Dendritic cell treated with granulocyte-macrophage colony-stimulating factor and Interleukin-4, amounts not matched to agents 40 ng/mL and 50 ng/mL, for 4 days (primary cell): ENCODE measurements around the gene COL4A1.

Experiments
- H3K27ac Mint-ChIP-seq: one replicate; pipeline ENCODE4 v1.8.0; 2022; ENCODE audit warnings: mild to moderate bottlenecking, mixed read lengths
- H3K27me3 Mint-ChIP-seq: one replicate; pipeline ENCODE4 v1.8.0; 2022; ENCODE audit warnings: mild to moderate bottlenecking, mixed read lengths
- H3K36me3 Mint-ChIP-seq: one replicate; pipeline ENCODE4 v1.8.0; 2022; ENCODE audit warnings: low read depth, mixed read lengths
- H3K4me1 Mint-ChIP-seq: one replicate; pipeline ENCODE4 v1.8.0; 2022; ENCODE audit warnings: low read depth, mixed read lengths
- H3K4me3 Mint-ChIP-seq: one replicate; pipeline ENCODE4 v1.8.0; 2022; ENCODE audit warnings: mild to moderate bottlenecking, moderate library complexity, mixed read lengths
- H3K9me3 Mint-ChIP-seq: one replicate; pipeline ENCODE4 v1.8.0; 2022; ENCODE audit warnings: mixed read lengths
- intact Hi-C: fragments of 100-400 bp; cut with micrococcal nuclease; formaldehyde crosslinking; loops from one replicate; pipeline ENCODE4 v1.15.0; 2022

COL4A1 gene

GRCh38 chr13:110230661-110231347 is 76.2 kb downstream of the COL4A1 start:
- Mint-ChIP-seq H3K4me1 (no peaks in the 10 kb centered on the region), H3K27me3 (peaks cover 30% of the 10 kb centered on the region), H3K36me3 (no peaks in the 10 kb centered on the region), H3K4me3 (no peak overlapping the region), H3K9me3 (no peaks in the 10 kb centered on the region), H3K27ac (no peak overlapping the region)
- intact Hi-C loops, result no loop called here

- no peaks in the 10 kb centered on the region for H3K4me1 Mint-ChIP-seq
- intact Hi-C loops, result no loop called here
- H3K4me3 Mint-ChIP-seq, result no peak overlapping the region
- no peaks in the 10 kb centered on the region for H3K36me3 Mint-ChIP-seq
- H3K27me3 Mint-ChIP-seq, result peaks cover 27% of the 10 kb centered on the region
- H3K27ac Mint-ChIP-seq, result no peak overlapping the region
- no peaks in the 10 kb centered on the region for H3K9me3 Mint-ChIP-seq
These were observed 76.9 kb downstream of the COL4A1 start for GRCh38 chr13:110229905-110230563.

DNA sequence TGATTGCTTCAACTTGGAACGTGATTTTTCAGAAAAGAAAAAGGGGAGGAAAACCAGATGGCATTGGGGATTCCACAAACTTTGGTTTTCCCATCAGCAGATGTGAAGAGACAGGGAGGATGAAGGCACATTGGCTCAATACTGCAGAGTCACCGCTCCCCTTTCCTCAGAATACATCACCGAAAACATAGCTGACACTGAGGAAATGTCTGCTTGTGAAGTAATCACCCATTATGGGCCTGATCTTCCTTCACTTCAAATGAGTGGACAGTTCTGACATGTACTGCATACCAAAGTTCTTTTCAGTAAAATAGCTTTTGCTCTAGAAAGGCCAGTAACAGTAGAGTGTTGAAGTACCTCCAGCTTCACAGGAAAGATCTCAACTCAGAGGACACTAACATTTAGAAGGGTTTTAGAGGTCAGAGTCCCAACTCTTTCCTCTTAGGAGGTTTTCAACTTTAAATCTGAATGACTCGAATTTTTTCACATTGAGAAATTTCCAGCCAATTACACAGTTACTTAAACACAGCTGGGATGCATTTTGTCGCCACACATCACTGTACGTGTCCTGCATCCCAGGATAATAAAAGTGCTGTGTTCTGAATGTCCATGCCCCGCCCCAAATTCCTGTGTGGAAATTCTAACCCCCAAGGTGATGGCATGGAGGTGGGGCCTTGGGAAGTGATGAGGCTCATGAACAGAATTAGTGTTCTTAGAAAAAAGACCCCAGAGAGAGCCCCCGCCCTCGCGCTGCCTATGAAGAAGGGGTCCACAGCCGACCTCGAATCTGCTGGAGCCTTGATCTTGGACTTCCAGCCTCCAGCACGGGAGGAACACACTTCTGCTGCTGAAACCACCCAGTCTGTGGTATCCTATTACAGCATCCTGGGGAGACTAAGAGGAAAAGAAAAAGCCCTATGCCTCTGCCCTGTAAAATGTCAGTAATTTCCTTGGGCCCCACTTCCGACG is 77.7 kb downstream of the COL4A1 start:
- peaks cover 29% of the 10 kb centered on the region for H3K27me3 Mint-ChIP-seq
- intact Hi-C loops, result no loop called here
- H3K4me3 Mint-ChIP-seq, result no peak overlapping the region

GRCh38 chr13:110227864-110228643 is 78.9 kb downstream of the COL4A1 start:
- intact Hi-C loops, result no loop called here
- Mint-ChIP-seq H3K4me3 (no peak overlapping the region), H3K27ac (no peak overlapping the region), H3K27me3 (peaks cover 24% of the 10 kb centered on the region), H3K9me3 (no peaks in the 10 kb centered on the region), H3K36me3 (no peaks in the 10 kb centered on the region), H3K4me1 (no peaks in the 10 kb centered on the region)

More for the DNA sequence above, 77.7 kb downstream of the COL4A1 start:
- H3K27ac Mint-ChIP-seq, result no peak overlapping the region
- H3K4me1 Mint-ChIP-seq, result no peaks in the 10 kb centered on the region
- no peaks in the 10 kb centered on the region for H3K36me3 Mint-ChIP-seq
- no peaks in the 10 kb centered on the region for H3K9me3 Mint-ChIP-seq

- no peaks in the 10 kb centered on the region for H3K36me3 Mint-ChIP-seq
- H3K4me3 Mint-ChIP-seq, result no peak overlapping the region
- H3K27me3 Mint-ChIP-seq, result peaks cover 19% of the 10 kb centered on the region
- no peak overlapping the region for H3K27ac Mint-ChIP-seq
- H3K4me1 Mint-ChIP-seq, result no peaks in the 10 kb centered on the region
- intact Hi-C loops, result no loop called here
- no peaks in the 10 kb centered on the region for H3K9me3 Mint-ChIP-seq
These were observed 79.5 kb downstream of the COL4A1 start for GRCh38 chr13:110227416-110227815.

DNA sequence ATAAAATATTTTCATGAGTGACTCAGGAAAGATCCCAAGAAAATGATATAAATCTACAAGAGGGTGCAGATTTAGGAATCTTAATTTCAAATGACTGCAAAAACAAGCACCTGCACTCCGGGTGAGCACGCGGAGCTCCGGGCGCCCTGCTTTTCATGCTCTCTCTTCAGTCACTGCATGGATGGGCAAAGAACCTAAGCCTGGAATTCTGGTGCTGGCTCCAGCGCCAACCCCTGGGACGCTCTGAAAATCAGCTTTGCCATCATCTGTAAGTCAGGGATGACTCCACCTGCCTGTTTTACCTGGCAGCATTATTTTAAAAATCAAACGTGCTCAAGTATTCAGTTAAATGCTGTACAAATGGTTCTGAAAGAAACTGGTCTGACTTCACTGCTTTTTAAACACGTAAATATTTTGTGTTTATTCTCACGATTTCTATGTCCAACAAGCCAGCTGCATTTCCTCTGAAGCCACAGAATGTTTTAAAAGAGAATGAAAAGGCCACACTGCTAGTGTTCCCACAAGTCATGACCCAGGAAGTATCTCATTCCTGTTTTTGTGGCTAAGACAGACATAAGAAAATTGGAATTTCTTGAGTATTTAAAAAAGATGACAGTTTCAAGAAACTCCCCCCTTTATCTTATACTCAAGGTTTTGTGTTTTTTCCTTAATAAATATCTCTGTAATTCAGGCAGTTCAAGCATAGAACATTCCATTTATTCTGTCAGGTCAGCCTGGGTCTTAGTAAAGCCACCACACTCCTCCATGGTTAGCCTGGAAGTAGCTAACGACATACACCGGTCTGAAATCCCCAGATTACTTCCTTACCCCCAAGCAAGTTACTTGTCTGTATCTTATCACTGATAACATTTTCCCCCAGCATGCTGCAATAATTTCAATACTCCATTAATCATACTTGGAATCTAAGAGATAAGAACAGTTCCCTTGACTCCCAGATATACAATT is 81.1 kb downstream of the COL4A1 start:
- Mint-ChIP-seq H3K27ac (no peak overlapping the region), H3K4me1 (no peaks in the 10 kb centered on the region), H3K27me3 (peaks cover 15% of the 10 kb centered on the region), H3K9me3 (no peaks in the 10 kb centered on the region), H3K4me3 (no peak overlapping the region), H3K36me3 (no peaks in the 10 kb centered on the region)
- intact Hi-C loops, result no loop called here

DNA sequence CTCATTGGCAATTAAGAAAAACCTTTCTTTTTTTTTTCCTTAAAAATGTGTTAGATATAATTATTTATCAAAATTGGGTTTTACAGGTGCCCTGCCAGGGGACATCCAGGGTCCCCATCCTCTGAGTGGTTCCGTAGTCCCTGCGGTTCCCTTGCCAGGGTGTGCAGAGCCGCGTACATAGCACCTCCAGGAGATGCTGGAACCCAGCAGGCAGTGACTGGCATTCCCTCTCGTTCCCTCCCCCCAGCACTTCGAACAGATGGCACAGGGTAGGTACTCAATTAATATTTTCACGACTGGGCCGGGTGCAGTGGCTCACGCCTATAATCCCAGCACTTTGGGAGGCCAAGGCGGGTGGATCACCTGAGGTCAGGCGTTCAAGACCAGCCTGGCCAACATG is 82.0 kb downstream of the COL4A1 start:
- intact Hi-C loops, result no loop called here
- no peak overlapping the region for H3K4me3 Mint-ChIP-seq

GRCh38 chr13:110224519-110224918 is 82.4 kb downstream of the COL4A1 start:
- H3K4me1 Mint-ChIP-seq, result no peaks in the 10 kb centered on the region
- no peak overlapping the region for H3K27ac Mint-ChIP-seq
- no peak overlapping the region for H3K4me3 Mint-ChIP-seq
- H3K36me3 Mint-ChIP-seq, result no peaks in the 10 kb centered on the region
- H3K27me3 Mint-ChIP-seq, result peaks cover 11% of the 10 kb centered on the region
- no peaks in the 10 kb centered on the region for H3K9me3 Mint-ChIP-seq
- intact Hi-C loops, result no loop called here

More for the DNA sequence above, 82.0 kb downstream of the COL4A1 start:
- no peaks in the 10 kb centered on the region for H3K9me3 Mint-ChIP-seq
- H3K27me3 Mint-ChIP-seq, result peaks cover 12% of the 10 kb centered on the region
- H3K36me3 Mint-ChIP-seq, result no peaks in the 10 kb centered on the region
- H3K4me1 Mint-ChIP-seq, result no peaks in the 10 kb centered on the region
- H3K27ac Mint-ChIP-seq, result no peak overlapping the region

GRCh38 chr13:110221406-110222117 is 85.4 kb downstream of the COL4A1 start:
- no peaks in the 10 kb centered on the region for H3K36me3 Mint-ChIP-seq
- no peak overlapping the region for H3K4me3 Mint-ChIP-seq
- no peak overlapping the region for H3K27ac Mint-ChIP-seq
- peaks cover 23% of the 10 kb centered on the region for H3K27me3 Mint-ChIP-seq
- intact Hi-C loops, result loop anchor here (1.0 kb wide), 1 partner anchor 191 kb away; no protein-coding TSS in a partner anchor
- H3K4me1 Mint-ChIP-seq, result no peaks in the 10 kb centered on the region
- H3K9me3 Mint-ChIP-seq, result no peaks in the 10 kb centered on the region

DNA sequence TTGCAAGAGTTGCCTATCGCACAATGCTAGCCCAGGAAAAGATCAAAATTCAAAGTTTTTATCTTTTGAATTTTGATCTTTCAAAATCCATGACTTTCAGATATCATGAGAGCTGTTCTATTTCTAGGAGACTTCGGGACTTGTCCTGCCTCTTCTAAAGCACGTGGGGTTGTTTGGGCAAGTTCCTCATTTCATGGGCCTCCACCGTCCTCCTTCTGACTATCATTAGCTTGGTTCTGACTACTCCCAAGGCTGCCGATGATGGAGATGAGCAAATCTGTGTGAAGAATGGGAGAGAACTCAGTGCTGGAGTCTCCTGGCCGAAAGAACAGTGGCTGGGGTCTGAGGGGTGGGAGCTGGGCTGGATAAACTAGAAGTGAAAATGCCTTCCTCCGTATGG is 86.5 kb downstream of the COL4A1 start:
- H3K36me3 Mint-ChIP-seq, result no peaks in the 10 kb centered on the region
- H3K9me3 Mint-ChIP-seq, result no peaks in the 10 kb centered on the region
- H3K4me3 Mint-ChIP-seq, result no peak overlapping the region
- intact Hi-C loops, result no loop called here
- H3K4me1 Mint-ChIP-seq, result no peaks in the 10 kb centered on the region
- H3K27me3 Mint-ChIP-seq, result peaks cover 19% of the 10 kb centered on the region
- no peak overlapping the region for H3K27ac Mint-ChIP-seq

- intact Hi-C loops, result no loop called here
- H3K4me1 Mint-ChIP-seq, result no peaks in the 10 kb centered on the region
- H3K9me3 Mint-ChIP-seq, result no peaks in the 10 kb centered on the region
- no peak overlapping the region for H3K4me3 Mint-ChIP-seq
- H3K36me3 Mint-ChIP-seq, result no peaks in the 10 kb centered on the region
- H3K27ac Mint-ChIP-seq, result no peak overlapping the region
- H3K27me3 Mint-ChIP-seq, result peaks cover 16% of the 10 kb centered on the region
These were observed 88.3 kb downstream of the COL4A1 start for GRCh38 chr13:110218581-110219201.

- Mint-ChIP-seq H3K36me3 (no peaks in the 10 kb centered on the region), H3K27ac (no peak overlapping the region), H3K27me3 (peaks cover 16% of the 10 kb centered on the region), H3K4me1 (no peaks in the 10 kb centered on the region), H3K9me3 (no peaks in the 10 kb centered on the region), H3K4me3 (no peak overlapping the region)
- intact Hi-C loops, result no loop called here
These were observed 89.1 kb downstream of the COL4A1 start for GRCh38 chr13:110217811-110218210.
